ENCODE measurements around the gene P2RY8. TPM values are rescaled to one million over a fixed set of nuclear protein-coding genes. Genes with fewer than 3 reads are reported as not detected.
"Not testable (repeated sequence)": the region's sequence is repeated elsewhere in the genome, so short reads cannot be mapped to it uniquely, and the experiment has no call there.

The P2RY8 gene
- total RNA-seq, 1 donor from 2014 or later, result 3.1 TPM

DNA sequence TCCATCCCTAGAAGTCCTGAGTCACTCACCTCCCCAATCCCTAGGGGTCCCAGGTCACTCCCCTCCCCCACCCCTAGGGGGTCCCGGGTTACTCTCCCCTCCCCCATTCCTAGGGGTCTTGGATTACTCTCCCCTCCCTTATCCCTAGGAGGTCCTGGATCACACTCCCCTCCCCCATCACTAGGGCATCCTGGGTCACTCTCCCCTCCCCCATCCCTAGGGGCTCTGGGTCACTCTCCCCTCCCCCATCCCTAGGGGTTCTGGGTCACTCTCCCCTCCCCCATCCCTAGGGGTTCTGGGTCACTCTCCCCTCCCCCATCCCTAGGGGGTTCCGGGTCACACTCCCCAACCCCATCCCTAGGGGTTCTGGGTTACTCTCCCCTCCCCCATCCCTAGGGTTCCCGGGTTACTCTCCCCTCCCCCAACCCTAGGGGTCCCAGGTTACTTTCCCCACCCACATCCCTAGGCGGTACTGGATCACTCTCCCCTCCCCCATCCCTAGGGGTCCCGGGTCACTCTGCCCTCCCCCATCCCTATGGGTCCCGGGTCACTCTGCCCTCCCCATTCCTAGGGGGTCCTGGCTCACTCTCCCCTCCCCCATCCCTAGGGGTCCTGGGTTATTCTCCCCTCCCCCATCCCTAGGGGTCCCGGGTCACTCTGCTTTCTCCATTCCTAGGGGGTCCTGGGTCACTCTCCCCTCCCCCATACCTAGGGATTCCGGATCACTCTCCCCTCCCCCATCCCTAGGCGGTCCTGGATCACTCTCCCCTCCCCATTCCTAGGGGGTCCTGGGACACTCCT is 86.4 kb downstream of the P2RY8 start:
- H3K27me3 ChIP-seq, result no peaks in the 10 kb centered on the region
- H3K4me1 ChIP-seq, result peaks cover 11% of the 10 kb centered on the region
- TF ChIP-seq, protein P1, sequence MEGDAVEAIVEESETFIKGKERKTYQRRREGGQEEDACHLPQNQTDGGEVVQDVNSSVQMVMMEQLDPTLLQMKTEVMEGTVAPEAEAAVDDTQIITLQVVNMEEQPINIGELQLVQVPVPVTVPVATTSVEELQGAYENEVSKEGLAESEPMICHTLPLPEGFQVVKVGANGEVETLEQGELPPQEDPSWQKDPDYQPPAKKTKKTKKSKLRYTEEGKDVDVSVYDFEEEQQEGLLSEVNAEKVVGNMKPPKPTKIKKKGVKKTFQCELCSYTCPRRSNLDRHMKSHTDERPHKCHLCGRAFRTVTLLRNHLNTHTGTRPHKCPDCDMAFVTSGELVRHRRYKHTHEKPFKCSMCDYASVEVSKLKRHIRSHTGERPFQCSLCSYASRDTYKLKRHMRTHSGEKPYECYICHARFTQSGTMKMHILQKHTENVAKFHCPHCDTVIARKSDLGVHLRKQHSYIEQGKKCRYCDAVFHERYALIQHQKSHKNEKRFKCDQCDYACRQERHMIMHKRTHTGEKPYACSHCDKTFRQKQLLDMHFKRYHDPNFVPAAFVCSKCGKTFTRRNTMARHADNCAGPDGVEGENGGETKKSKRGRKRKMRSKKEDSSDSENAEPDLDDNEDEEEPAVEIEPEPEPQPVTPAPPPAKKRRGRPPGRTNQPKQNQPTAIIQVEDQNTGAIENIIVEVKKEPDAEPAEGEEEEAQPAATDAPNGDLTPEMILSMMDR (IDR thresholded peaks at IDR 0.05), result no peak
- intact Hi-C loops (cut with DNase I), result no loop called here
- no peaks in the 10 kb centered on the region for H3K9me3 ChIP-seq
- no peak overlapping the region for H3K27ac ChIP-seq
- DNase-seq, result peak; percentile 38
- H3K36me3 ChIP-seq, result no peaks in the 10 kb centered on the region
- ATAC-seq, result no peak
- H3K4me3 ChIP-seq, result no peak overlapping the region

DNA sequence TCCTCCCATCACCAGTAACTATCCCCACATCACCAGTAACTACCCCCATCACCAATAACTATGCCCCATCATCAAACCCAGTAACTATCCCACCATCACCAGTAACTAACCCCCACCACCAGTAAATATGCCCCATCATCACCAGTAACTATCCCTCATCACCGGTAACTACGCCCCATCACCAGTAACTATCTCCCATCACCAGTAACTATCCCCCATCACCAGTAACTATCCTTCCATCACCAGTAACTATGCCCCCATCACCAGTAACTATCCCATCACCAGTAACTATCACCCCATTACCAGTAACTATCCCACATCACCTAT is 87.2 kb downstream of the P2RY8 start:
- TF ChIP-seq, protein P1 (IDR thresholded peaks at IDR 0.05), result no peak
- Histone ChIP-seq H3K9me3 (no peaks in the 10 kb centered on the region), H3K4me1 (peaks cover 11% of the 10 kb centered on the region), H3K27me3 (no peaks in the 10 kb centered on the region), H3K36me3 (no peaks in the 10 kb centered on the region), H3K27ac (no peak overlapping the region), H3K4me3 (no peak overlapping the region)
- intact Hi-C loops (cut with DNase I), result no loop called here
- ATAC-seq, result no peak
- DNase-seq, result no peak

DNA sequence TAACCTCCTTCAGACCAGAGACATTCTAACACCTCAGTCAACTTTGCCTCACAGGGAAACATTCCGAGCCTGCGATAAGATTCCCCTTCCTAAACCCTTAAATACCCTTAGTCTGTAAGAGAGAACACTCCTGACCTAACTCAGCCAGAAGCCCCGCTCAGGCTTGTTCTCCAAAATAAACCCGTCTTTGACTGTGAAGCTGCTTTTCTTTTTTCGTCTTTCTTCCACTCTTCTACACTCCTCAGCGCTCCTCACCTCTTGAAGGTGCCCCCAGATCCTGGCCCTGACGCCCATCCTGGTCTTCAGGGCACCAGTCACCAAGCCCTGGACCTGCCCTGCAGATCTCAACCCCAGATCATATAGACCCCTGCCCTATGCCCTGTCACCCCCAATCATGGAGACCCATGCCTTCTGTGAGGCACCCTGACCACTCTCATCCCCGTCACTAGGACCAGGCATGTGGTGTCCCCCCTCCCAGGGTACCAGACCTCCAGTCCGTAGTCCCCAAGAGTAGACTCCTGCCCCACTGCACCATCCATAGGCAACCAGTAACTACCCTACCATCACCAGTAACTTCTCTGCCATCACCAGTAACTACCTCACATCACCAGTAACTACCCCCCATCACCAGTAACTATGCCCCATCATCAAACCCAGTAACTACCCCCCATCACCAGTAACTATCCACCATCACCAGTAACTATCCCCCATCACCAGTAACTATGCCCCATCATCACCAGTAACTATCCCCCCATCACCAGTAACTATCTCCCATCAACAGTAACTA is 87.8 kb downstream of the P2RY8 start:
- H3K4me3 ChIP-seq, result no peak overlapping the region
- TF ChIP-seq, protein P1 (IDR thresholded peaks at IDR 0.05), result no peak
- no peaks in the 10 kb centered on the region for H3K9me3 ChIP-seq
- ATAC-seq (no peak), DNase-seq (peak; percentile 18)
- no peaks in the 10 kb centered on the region for H3K27me3 ChIP-seq
- H3K4me1 ChIP-seq, result peaks cover 11% of the 10 kb centered on the region
- intact Hi-C loops (cut with DNase I), result no loop called here
- H3K27ac ChIP-seq, result no peak overlapping the region
- no peaks in the 10 kb centered on the region for H3K36me3 ChIP-seq

DNA sequence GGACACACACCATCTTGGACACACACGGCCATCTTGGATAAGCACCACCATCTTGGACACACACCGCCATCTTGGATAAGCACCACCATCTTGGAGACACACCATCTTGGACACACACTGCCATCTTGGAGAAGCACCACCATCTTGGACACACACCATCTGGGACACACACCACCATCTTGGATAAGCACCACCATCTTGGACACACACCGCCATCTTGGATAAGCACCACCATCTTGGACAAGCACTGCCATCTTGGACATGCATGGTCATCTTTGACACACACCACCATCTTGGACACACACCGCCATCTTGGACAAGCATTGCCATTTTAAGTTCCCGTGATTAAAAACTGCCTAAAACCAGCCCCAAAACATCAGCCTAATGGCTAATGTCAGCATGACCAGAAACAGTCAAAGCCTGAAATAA is 88.4 kb downstream of the P2RY8 start:
- DNase-seq, H3K27ac ChIP-seq: not testable (repeated sequence)

DNA sequence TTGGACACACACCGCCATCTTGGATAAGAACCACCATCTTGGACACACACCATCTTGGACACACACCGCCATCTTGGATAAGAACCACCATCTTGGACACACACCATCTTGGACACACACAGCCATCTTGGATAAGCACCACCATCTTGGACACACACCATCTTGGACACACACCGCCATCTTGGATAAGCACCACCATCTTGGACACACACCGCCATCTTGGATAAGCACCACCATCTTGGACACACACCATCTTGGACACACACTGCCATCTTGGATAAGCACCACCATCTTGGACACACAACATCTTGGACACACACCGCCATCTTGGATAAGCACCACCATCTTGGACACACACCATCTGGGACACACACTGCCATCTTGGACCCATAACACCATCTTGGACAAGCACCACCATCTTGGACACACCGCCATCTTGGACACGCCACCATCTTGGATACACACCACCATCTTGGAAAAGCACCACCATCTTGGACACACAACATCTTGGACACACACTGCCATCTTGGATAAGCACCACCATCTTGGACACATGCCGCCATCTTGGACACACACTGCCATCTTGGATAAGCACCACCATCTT is 88.9 kb downstream of the P2RY8 start:
- peak; percentile 38 for DNase-seq
- intact Hi-C loops (cut with DNase I); H3K36me3 ChIP-seq; H3K27me3 ChIP-seq; H3K4me3 ChIP-seq; ATAC-seq; H3K9me3 ChIP-seq; H3K27ac ChIP-seq: not testable (repeated sequence)
- peaks cover 11% of the 10 kb centered on the region for H3K4me1 ChIP-seq

More for the DNA sequence above, 88.4 kb downstream of the P2RY8 start:
- ATAC-seq; H3K27me3 ChIP-seq; H3K36me3 ChIP-seq; H3K4me3 ChIP-seq; H3K9me3 ChIP-seq; intact Hi-C loops (cut with DNase I): not testable (repeated sequence)
- peaks cover 11% of the 10 kb centered on the region for H3K4me1 ChIP-seq

DNA sequence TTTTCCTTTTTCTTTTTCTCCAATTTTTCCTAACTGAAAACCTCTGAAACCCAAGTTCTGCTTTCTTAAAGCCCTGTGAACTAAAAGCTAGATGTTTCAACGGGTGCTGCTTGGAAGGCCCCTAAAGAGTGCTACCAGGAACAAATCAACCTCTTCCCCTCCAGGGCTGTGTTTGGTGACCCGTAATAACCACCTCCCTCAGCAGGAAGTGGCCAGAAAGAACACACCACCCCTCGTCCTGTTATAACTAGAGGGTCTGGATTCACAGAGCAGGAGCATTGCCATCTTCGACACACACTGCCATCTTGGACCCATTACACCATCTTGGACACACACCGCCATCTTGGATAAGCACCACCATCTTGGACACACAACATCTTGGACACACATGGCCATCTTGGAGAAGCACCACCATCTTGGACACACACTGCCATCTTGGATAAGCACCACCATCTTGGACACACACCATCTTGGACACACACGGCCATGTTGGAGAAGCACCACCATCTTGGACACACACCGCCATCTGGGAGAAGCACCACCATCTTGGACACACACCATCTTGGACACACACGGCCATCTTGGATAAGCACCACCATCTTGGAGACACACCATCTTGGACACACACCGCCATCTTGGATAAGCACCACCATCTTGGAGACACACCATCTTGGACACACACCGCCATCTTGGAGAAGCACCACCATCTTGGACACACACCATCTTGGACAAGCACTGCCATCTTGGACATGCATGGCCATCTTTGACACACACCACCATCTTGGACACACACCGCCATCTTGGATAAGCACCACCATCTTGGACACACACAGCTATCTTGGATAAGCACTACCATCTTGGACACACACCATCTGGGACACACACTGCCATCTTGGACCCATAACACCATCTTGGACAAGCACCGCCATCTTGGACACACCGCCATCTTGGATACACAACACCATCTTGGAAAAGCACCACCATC is 89.7 kb downstream of the P2RY8 start:
- ATAC-seq; H3K27me3 ChIP-seq; H3K27ac ChIP-seq; H3K36me3 ChIP-seq; H3K4me3 ChIP-seq; intact Hi-C loops (cut with DNase I); H3K9me3 ChIP-seq: not testable (repeated sequence)
- peak; percentile 34 for DNase-seq
- H3K4me1 ChIP-seq, result peaks cover 11% of the 10 kb centered on the region

All from upper lobe of right lung (tissue), 1 donor.